ENCODE data around the gene PABPC1L. TPM values are rescaled to one million over a fixed set of nuclear protein-coding genes. Genes with fewer than 3 reads are reported as not detected.
A peak's percentile ranks its signal among the peaks of the same experiment; 100 is the strongest.

Gene PABPC1L
- total RNA-seq, 1 experiment from 2014 or later: 90.7 TPM

DNA sequence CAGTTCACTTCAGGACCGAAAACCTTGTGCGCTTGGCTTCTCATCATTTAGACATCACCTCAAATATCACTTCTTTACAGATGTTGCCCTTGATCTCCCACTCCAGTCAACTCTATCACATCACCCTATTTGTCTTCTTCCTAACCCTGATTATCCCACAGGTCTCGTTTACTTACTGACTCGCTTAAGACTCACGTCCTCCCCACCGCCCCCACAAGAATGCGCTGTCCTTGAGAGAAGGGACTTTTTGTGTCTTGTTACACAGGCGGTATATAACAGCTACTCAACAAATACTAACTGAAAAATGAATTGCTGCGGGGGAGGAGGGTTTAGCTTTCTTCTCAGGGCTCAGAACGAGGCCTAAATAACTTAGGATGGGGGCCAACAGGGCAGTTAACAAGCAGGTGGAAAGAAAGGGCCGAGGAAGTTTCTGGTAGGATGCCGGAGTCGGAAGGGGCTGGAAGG, 49.8 kb downstream of the PABPC1L start:
- Mint-ChIP-seq H3K36me3 (peaks cover 23% of the 10 kb centered on the region), H3K27me3 (ENCODE audit: low read depth) (peaks cover 38% of the 10 kb centered on the region), H3K27ac (peak overlapping the region; percentile 91), H3K9me3 (no peaks in the 10 kb centered on the region), H3K4me3 (peak overlapping the region; percentile 96), H3K4me1 (peaks cover 35% of the 10 kb centered on the region)
- CTCF ChIA-PET: interaction anchor here (0.5 to 2.7 kb wide), 14 partner anchors 8 to 334 kb away, joined by 3 to 7 read pairs (median 4); partner anchors contain the start of gene YWHAB
- ATAC-seq (peak; percentile 4; the same call in 1 of the 2 replicates), DNase-seq (ENCODE audit: low spot score) (no peak)
- TF ChIP-seq EMX1 (CRISPR knock-in tag; IDR thresholded peaks at IDR 0.05) (no peak), ZNF317 (CRISPR knock-in tag; IDR thresholded peaks at IDR 0.05; ENCODE audit: borderline replicate concordance, low read depth) (no peak), ZNF423 (CRISPR knock-in tag; IDR thresholded peaks at IDR 0.05) (no peak), JAZF1 (CRISPR knock-in tag; IDR thresholded peaks at IDR 0.05) (no peak), OVOL2 (CRISPR knock-in tag; IDR thresholded peaks at IDR 0.05; ENCODE audit: borderline replicate concordance) (no peak), SP1 (CRISPR knock-in tag; conservative IDR thresholded peaks at IDR 0.05) (no peak), TP53 (CRISPR knock-in tag; IDR thresholded peaks at IDR 0.05) (no peak), ETV6 (CRISPR knock-in tag; IDR thresholded peaks at IDR 0.05) (no peak), ZNF232 (CRISPR knock-in tag; IDR thresholded peaks at IDR 0.05) (no peak), ZSCAN18 (CRISPR knock-in tag; IDR thresholded peaks at IDR 0.05) (no peak)
- TF ChIP-seq, protein P1, sequence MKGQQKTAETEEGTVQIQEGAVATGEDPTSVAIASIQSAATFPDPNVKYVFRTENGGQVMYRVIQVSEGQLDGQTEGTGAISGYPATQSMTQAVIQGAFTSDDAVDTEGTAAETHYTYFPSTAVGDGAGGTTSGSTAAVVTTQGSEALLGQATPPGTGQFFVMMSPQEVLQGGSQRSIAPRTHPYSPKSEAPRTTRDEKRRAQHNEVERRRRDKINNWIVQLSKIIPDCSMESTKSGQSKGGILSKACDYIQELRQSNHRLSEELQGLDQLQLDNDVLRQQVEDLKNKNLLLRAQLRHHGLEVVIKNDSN (CRISPR knock-in tag; IDR thresholded peaks at IDR 0.05): no peak
- TF ChIP-seq, protein P2, sequence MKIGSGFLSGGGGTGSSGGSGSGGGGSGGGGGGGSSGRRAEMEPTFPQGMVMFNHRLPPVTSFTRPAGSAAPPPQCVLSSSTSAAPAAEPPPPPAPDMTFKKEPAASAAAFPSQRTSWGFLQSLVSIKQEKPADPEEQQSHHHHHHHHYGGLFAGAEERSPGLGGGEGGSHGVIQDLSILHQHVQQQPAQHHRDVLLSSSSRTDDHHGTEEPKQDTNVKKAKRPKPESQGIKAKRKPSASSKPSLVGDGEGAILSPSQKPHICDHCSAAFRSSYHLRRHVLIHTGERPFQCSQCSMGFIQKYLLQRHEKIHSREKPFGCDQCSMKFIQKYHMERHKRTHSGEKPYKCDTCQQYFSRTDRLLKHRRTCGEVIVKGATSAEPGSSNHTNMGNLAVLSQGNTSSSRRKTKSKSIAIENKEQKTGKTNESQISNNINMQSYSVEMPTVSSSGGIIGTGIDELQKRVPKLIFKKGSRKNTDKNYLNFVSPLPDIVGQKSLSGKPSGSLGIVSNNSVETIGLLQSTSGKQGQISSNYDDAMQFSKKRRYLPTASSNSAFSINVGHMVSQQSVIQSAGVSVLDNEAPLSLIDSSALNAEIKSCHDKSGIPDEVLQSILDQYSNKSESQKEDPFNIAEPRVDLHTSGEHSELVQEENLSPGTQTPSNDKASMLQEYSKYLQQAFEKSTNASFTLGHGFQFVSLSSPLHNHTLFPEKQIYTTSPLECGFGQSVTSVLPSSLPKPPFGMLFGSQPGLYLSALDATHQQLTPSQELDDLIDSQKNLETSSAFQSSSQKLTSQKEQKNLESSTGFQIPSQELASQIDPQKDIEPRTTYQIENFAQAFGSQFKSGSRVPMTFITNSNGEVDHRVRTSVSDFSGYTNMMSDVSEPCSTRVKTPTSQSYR (CRISPR knock-in tag; IDR thresholded peaks at IDR 0.05): no peak
- TF ChIP-seq, protein P3, sequence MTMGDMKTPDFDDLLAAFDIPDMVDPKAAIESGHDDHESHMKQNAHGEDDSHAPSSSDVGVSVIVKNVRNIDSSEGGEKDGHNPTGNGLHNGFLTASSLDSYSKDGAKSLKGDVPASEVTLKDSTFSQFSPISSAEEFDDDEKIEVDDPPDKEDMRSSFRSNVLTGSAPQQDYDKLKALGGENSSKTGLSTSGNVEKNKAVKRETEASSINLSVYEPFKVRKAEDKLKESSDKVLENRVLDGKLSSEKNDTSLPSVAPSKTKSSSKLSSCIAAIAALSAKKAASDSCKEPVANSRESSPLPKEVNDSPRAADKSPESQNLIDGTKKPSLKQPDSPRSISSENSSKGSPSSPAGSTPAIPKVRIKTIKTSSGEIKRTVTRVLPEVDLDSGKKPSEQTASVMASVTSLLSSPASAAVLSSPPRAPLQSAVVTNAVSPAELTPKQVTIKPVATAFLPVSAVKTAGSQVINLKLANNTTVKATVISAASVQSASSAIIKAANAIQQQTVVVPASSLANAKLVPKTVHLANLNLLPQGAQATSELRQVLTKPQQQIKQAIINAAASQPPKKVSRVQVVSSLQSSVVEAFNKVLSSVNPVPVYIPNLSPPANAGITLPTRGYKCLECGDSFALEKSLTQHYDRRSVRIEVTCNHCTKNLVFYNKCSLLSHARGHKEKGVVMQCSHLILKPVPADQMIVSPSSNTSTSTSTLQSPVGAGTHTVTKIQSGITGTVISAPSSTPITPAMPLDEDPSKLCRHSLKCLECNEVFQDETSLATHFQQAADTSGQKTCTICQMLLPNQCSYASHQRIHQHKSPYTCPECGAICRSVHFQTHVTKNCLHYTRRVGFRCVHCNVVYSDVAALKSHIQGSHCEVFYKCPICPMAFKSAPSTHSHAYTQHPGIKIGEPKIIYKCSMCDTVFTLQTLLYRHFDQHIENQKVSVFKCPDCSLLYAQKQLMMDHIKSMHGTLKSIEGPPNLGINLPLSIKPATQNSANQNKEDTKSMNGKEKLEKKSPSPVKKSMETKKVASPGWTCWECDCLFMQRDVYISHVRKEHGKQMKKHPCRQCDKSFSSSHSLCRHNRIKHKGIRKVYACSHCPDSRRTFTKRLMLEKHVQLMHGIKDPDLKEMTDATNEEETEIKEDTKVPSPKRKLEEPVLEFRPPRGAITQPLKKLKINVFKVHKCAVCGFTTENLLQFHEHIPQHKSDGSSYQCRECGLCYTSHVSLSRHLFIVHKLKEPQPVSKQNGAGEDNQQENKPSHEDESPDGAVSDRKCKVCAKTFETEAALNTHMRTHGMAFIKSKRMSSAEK (CRISPR knock-in tag; IDR thresholded peaks at IDR 0.05; ENCODE audit: borderline replicate concordance): no peak
- TF ChIP-seq, protein P4, sequence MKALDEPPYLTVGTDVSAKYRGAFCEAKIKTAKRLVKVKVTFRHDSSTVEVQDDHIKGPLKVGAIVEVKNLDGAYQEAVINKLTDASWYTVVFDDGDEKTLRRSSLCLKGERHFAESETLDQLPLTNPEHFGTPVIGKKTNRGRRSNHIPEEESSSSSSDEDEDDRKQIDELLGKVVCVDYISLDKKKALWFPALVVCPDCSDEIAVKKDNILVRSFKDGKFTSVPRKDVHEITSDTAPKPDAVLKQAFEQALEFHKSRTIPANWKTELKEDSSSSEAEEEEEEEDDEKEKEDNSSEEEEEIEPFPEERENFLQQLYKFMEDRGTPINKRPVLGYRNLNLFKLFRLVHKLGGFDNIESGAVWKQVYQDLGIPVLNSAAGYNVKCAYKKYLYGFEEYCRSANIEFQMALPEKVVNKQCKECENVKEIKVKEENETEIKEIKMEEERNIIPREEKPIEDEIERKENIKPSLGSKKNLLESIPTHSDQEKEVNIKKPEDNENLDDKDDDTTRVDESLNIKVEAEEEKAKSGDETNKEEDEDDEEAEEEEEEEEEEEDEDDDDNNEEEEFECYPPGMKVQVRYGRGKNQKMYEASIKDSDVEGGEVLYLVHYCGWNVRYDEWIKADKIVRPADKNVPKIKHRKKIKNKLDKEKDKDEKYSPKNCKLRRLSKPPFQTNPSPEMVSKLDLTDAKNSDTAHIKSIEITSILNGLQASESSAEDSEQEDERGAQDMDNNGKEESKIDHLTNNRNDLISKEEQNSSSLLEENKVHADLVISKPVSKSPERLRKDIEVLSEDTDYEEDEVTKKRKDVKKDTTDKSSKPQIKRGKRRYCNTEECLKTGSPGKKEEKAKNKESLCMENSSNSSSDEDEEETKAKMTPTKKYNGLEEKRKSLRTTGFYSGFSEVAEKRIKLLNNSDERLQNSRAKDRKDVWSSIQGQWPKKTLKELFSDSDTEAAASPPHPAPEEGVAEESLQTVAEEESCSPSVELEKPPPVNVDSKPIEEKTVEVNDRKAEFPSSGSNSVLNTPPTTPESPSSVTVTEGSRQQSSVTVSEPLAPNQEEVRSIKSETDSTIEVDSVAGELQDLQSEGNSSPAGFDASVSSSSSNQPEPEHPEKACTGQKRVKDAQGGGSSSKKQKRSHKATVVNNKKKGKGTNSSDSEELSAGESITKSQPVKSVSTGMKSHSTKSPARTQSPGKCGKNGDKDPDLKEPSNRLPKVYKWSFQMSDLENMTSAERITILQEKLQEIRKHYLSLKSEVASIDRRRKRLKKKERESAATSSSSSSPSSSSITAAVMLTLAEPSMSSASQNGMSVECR (CRISPR knock-in tag; IDR thresholded peaks at IDR 0.05; ENCODE audit: borderline replicate concordance): no peak
- POLR2A ChIA-PET: interaction anchor here (0.6 to 1.5 kb wide), 3 partner anchors 16 to 75 kb away, joined by 3 to 8 read pairs (median 6); partner anchors contain the start of genes PABPC1L and YWHAB

Data from WTC11 (cell line).